ENCODE data around the gene ACAN. TPM values are rescaled to one million over a fixed set of nuclear protein-coding genes. Genes with fewer than 3 reads are reported as not detected.
"Not testable (repeated sequence)": the region's sequence is repeated elsewhere in the genome, so short reads cannot be mapped to it uniquely, and the experiment has no call there.

Gene ACAN
- total RNA-seq, 1 experiment from 2014 or later = not detected

GRCh38 chr15:88920186-88920891 is 117.1 kb downstream of the ACAN start:
- H3K4me2 ChIP-seq = no peak overlapping the region
- ChIA-PET CTCF (interaction anchor here (0.6 kb wide), 1 partner anchor 42 kb away, joined by 3 read pairs; no protein-coding TSS in a partner anchor), POLR2A (ENCODE audit: unreplicated experiment) (interaction anchor here (0.7 kb wide), 1 partner anchor 293 kb away, joined by 3 read pairs; no protein-coding TSS in a partner anchor)
- peaks cover 12% of the 10 kb centered on the region; the same call in 1 of the 2 replicates for H3F3A ChIP-seq (ENCODE audit: insufficient read depth, low read depth)
- no peaks in the 10 kb centered on the region for H3K36me3 ChIP-seq (ENCODE audit: low read depth)
- no peaks in the 10 kb centered on the region for H3K9me2 ChIP-seq (ENCODE audit: insufficient read depth)
- H2AFZ ChIP-seq = no peak overlapping the region
- BruUV-seq (replicated peaks) = TSS peak; percentile 59
- TF ChIP-seq EZH2 (IDR thresholded peaks at IDR 0.05; ENCODE audit: low read depth) = no peak
- TF ChIP-seq, protein P1, sequence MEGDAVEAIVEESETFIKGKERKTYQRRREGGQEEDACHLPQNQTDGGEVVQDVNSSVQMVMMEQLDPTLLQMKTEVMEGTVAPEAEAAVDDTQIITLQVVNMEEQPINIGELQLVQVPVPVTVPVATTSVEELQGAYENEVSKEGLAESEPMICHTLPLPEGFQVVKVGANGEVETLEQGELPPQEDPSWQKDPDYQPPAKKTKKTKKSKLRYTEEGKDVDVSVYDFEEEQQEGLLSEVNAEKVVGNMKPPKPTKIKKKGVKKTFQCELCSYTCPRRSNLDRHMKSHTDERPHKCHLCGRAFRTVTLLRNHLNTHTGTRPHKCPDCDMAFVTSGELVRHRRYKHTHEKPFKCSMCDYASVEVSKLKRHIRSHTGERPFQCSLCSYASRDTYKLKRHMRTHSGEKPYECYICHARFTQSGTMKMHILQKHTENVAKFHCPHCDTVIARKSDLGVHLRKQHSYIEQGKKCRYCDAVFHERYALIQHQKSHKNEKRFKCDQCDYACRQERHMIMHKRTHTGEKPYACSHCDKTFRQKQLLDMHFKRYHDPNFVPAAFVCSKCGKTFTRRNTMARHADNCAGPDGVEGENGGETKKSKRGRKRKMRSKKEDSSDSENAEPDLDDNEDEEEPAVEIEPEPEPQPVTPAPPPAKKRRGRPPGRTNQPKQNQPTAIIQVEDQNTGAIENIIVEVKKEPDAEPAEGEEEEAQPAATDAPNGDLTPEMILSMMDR (conservative IDR thresholded peaks at IDR 0.05) = no peak
- DNase-seq = peak; percentile 28 to 45
- no peaks in the 10 kb centered on the region for H3K9me3 ChIP-seq (ENCODE audit: insufficient read depth, low read depth)
- no peak overlapping the region for H3K27ac ChIP-seq
- intact Hi-C loops (cut with micrococcal nuclease; ENCODE audit: unreplicated experiment) = no loop called here
- H3K27me3 ChIP-seq (ENCODE audit: insufficient read depth, low read depth) = no peaks in the 10 kb centered on the region
- peaks cover 17% of the 10 kb centered on the region for H3K4me1 ChIP-seq (replicated peaks; ENCODE audit: insufficient read depth)
- no peak overlapping the region for H3K4me3 ChIP-seq
- H3K79me2 ChIP-seq (ENCODE audit: low read depth) = no peaks in the 10 kb centered on the region
- no peaks in the 10 kb centered on the region for H4K20me1 ChIP-seq (ENCODE audit: insufficient read depth)

DNA sequence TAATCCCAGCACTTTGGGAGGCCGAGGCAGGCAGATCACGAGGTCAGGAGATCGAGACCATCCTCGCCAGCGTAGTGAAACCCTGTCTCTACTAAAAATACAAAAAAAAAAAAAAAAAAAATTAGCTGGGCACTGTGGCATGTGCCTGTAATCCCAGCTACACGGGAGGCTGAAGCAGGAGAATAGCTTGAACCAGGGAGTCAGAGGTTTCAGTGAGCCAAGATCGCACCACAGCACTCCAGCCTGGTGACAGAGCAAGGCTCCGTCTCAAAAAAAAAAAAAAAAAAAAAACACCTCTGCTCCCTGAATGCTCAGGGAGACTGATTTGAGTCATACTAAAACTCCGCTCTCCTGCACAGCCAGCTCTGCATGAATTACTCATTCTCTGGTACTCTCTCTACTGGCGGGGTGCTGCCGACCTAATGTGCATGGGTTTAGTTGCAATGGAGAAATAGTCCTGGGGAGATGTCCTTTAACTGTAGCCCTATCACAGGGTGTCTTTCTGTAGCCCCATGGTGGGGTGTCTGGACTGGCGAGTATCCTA is 117.7 kb downstream of the ACAN start:
- H2AFZ ChIP-seq; H3K36me3 ChIP-seq (ENCODE audit: low read depth); intact Hi-C loops (cut with micrococcal nuclease; ENCODE audit: unreplicated experiment); H3K27ac ChIP-seq; H3K9me2 ChIP-seq (ENCODE audit: insufficient read depth); H3K4me3 ChIP-seq; H3K27me3 ChIP-seq (ENCODE audit: insufficient read depth, low read depth); H3K79me2 ChIP-seq (ENCODE audit: low read depth); H3K9me3 ChIP-seq (ENCODE audit: insufficient read depth, low read depth); H4K20me1 ChIP-seq (ENCODE audit: insufficient read depth): not testable (repeated sequence)
- Histone ChIP-seq H3K4me2 (peak overlapping the region; percentile 36; the same call in 1 of the 2 replicates), H3F3A (ENCODE audit: insufficient read depth, low read depth) (peaks cover 12% of the 10 kb centered on the region; the same call in 1 of the 2 replicates), H3K4me1 (replicated peaks; ENCODE audit: insufficient read depth) (peaks cover 17% of the 10 kb centered on the region)
- ChIA-PET POLR2A (ENCODE audit: unreplicated experiment) (interaction anchor here (0.7 kb wide), 1 partner anchor 292 kb away, joined by 3 read pairs; no protein-coding TSS in a partner anchor), CTCF (interaction anchor here (0.6 kb wide), 1 partner anchor 118 kb away, joined by 5 read pairs; no protein-coding TSS in a partner anchor)
- DNase-seq = peak in 1 of 2 experiments; percentile 61
- TSS peak; percentile 65 for BruUV-seq (replicated peaks)

Other genes with a start within 250 kb of the ACAN start
- 6.7 and 7.8 TPM in 2 replicates for gene AEN, start 182.1 kb upstream of the ACAN start, total RNA-seq (2021)
- gene ISG20, start 164.4 kb upstream of the ACAN start, total RNA-seq (2021) = 2.5 and 5.2 TPM in 2 replicates
- 2.4 and 3.8 TPM in 2 replicates for gene HAPLN3, start 92.1 kb downstream of the ACAN start, total RNA-seq (2021)
- gene MFGE8, start 109.9 kb downstream of the ACAN start, total RNA-seq (2021) = 54.5 and 64.3 TPM in 2 replicates

All from PC-9 (cell line).